CD4-positive, alpha-beta memory T cell (primary cell): ENCODE measurements around the gene HTR1A. TPM values are rescaled to one million over a fixed set of nuclear protein-coding genes. Genes with fewer than 3 reads are reported as not detected.
A peak's percentile ranks its signal among the peaks of the same experiment; 100 is the strongest.

Source experiments
- CTCF ChIA-PET: fragments of 350-600 bp; sonication (Branson Sonifier 250); formaldehyde crosslinking; loops from one replicate; lab custom pipeline; 2021; ENCODE audit warnings: inconsistent platforms; ENCODE audit not compliant: partially characterized antibody; lab: Charles Lee
- POLR2A ChIA-PET: fragments of 350-600 bp; sonication (Branson Sonifier 250); formaldehyde crosslinking; loops from one replicate; lab custom pipeline; 2021; ENCODE audit not compliant: partially characterized antibody; lab: Charles Lee
- DNase-seq, 5 donors: peaks; one replicate each; pipeline versions ENCODE4 v3.0.0 to v3.0.0-alpha.2; 2020 to 2022; ENCODE audit warnings: mixed read lengths in 1 of 5
- H3K27ac ChIP-seq: one replicate; pipeline ENCODE4 v1.7.0; 2013; ENCODE audit warnings: low read depth, low read length
- H3K27me3 ChIP-seq: 2 replicates; pipeline ENCODE4 v1.7.0; 2013; ENCODE audit warnings: mild to moderate bottlenecking, low read length, moderate library complexity; ENCODE audit not compliant: insufficient read depth
- H3K36me3 ChIP-seq: 2 replicates; pipeline ENCODE4 v1.7.0; 2013; ENCODE audit warnings: mild to moderate bottlenecking, low read length, moderate library complexity; ENCODE audit not compliant: insufficient read depth
- H3K4me1 ChIP-seq: 2 replicates; pipeline ENCODE4 v1.7.0; 2013; ENCODE audit warnings: mild to moderate bottlenecking, low read length, moderate library complexity; ENCODE audit not compliant: insufficient read depth
- H3K4me3 ChIP-seq, 2 donors: one replicate each; pipeline ENCODE4 v1.7.0; 2013; ENCODE audit warnings: low read length in 2 of 2, mild to moderate bottlenecking in 1 of 2
- H3K9me3 ChIP-seq, 2 donors: one replicate each; pipeline ENCODE4 v1.7.0; 2013; ENCODE audit warnings: low read length in 2 of 2, control low read depth in 1 of 2; ENCODE audit not compliant: control insufficient read depth in 1 of 2
- H3K27ac Mint-ChIP-seq, 7 donors: one replicate each; pipeline ENCODE4 v1.8.0; 2020 to 2021; ENCODE audit warnings: mixed read lengths in 7 of 7, mild to moderate bottlenecking in 6 of 7, inconsistent platforms in 3 of 7, moderate library complexity in 3 of 7
- H3K27me3 Mint-ChIP-seq, 2 donors: one replicate each; pipeline ENCODE4 v1.8.0; 2020 to 2021; ENCODE audit warnings: mixed read lengths in 2 of 2
- H3K36me3 Mint-ChIP-seq, 2 donors: one replicate each; pipeline ENCODE4 v1.8.0; 2020 to 2021; ENCODE audit warnings: mixed read lengths in 2 of 2, inconsistent platforms in 1 of 2, mild to moderate bottlenecking in 1 of 2
- H3K4me1 Mint-ChIP-seq, 4 donors: one replicate each; pipeline ENCODE4 v1.8.0; 2020 to 2021; ENCODE audit warnings: mixed read lengths in 4 of 4, mild to moderate bottlenecking in 1 of 4
- H3K4me3 Mint-ChIP-seq, 8 donors: one replicate each; pipeline ENCODE4 v1.8.0; 2020 to 2021; ENCODE audit warnings: mixed read lengths in 8 of 8, mild to moderate bottlenecking in 7 of 8, moderate library complexity in 6 of 8, inconsistent platforms in 3 of 8
- H3K9me3 Mint-ChIP-seq, 8 donors: one replicate each; pipeline ENCODE4 v1.8.0; 2020 to 2021; ENCODE audit warnings: mixed read lengths in 8 of 8, mild to moderate bottlenecking in 5 of 8, inconsistent platforms in 3 of 8, moderate library complexity in 1 of 8
- intact Hi-C: fragments of 100-400 bp; cut with micrococcal nuclease; formaldehyde crosslinking; loops from one replicate; pipeline ENCODE4 v1.15.1; 2023
- polyA plus RNA-seq, 2 donors: library from polyadenylated mRNA; unstranded; fragments of 300-500 nt; fragmentation: Illumina TruSeq; gene quantifications; one replicate each; pipeline ENCODE4 v1.2.3, GENCODE V29; 2021
- total RNA-seq, 2 experiments: library from RNA; stranded (reverse); gene quantifications; one replicate each; pipeline ENCODE4 v1.2.3, GENCODE V29; 2021

Gene HTR1A
- not detected for total RNA-seq
- not detected for polyA plus RNA-seq

DNA sequence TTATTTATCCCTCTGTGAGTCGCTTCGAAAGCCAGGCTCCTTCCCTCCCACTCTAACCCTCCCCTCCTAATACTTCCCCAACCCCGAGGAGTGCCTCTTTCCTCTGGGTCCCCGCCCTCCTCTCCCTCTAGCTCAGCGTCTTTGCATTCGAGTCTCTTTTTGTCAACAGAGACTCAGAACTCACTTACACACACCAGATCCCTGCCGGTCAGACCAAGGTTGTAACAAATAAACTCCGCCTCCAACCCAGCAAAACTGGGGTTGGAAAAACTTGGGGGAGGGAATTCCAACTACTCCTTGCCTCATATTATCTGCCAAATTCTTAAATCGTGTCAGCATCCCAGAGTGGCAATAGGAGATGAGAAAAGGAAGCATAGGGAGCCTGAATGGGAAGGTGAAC is at the start of gene HTR1A:
Gene HTR1A, minus strand, starts transcription at position 167 of the 400 bp plus-strand sequence. CDS start 726 bp downstream, outside the sequence.
- H3K4me3 Mint-ChIP-seq: no peak within 1 kb of the TSS
- Histone ChIP-seq H3K4me3 (no peak within 1 kb of the TSS), H3K27me3 (no peaks in the 10 kb centered on the region), H3K36me3 (no peaks in the 10 kb centered on the region), H3K4me1 (no peaks in the 10 kb centered on the region), H3K27ac (no peak within 1 kb of the TSS), H3K9me3 (no peaks in the 10 kb centered on the region)
- no peaks in the 10 kb centered on the region for H3K36me3 Mint-ChIP-seq
- intact Hi-C loops: loop anchor here (10.0 kb wide), 1 partner anchor 1497 kb away; no protein-coding TSS in a partner anchor
- CTCF ChIA-PET: no interaction called here
- H3K9me3 Mint-ChIP-seq: peaks cover 0 to 27% (median 7%) of the 10 kb centered on the region in 8 donors
- no peak within 1 kb of the TSS for H3K27ac Mint-ChIP-seq
- no peaks in the 10 kb centered on the region for H3K4me1 Mint-ChIP-seq
- no peak for DNase-seq
- POLR2A ChIA-PET: no interaction called here
- peaks cover 8 to 21% of the 10 kb centered on the region in 2 donors for H3K27me3 Mint-ChIP-seq

DNA sequence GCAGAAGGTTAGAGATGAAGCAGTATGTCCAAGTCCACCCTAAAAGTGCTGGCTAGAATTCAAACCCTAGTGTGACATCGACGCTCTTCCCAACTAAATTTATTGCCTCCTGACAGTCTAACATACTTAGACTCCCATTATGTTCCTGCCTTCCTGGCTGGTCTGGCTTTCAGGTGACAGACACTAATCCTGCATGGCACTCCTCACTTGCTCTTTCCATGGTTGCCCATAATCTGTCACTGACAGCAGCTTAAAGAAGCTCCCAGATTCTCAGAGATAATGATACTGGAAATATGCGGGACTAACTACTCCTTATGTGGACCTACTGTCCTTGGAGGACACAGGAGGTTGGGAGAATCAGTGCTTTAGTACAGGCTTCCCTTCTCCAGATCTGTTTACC is 41.7 kb upstream of the HTR1A start:
- H3K9me3 Mint-ChIP-seq: peaks cover 0 to 13% (median 0%) of the 10 kb centered on the region in 8 donors
- Histone ChIP-seq H3K4me3 (no peak overlapping the region), H3K27ac (no peak overlapping the region), H3K27me3 (no peaks in the 10 kb centered on the region), H3K36me3 (no peaks in the 10 kb centered on the region), H3K4me1 (no peaks in the 10 kb centered on the region), H3K9me3 (no peaks in the 10 kb centered on the region)
- peak overlapping the region in 1 of 7 donors; percentile 64 for H3K27ac Mint-ChIP-seq
- H3K36me3 Mint-ChIP-seq: no peaks in the 10 kb centered on the region
- no peaks in the 10 kb centered on the region for H3K4me1 Mint-ChIP-seq
- ChIA-PET CTCF (no interaction called here), POLR2A (no interaction called here)
- H3K27me3 Mint-ChIP-seq: no peaks in the 10 kb centered on the region
- H3K4me3 Mint-ChIP-seq: no peak overlapping the region
- intact Hi-C loops: no loop called here
- no peak for DNase-seq

- no peaks in the 10 kb centered on the region for H3K27me3 Mint-ChIP-seq
Measured at GRCh38 chr5:64000096-64000495, 37.9 kb upstream of the HTR1A start.

GRCh38 chr5:63987053-63987452 is 24.8 kb upstream of the HTR1A start:
- H3K9me3 ChIP-seq: no peaks in the 10 kb centered on the region
- no peak overlapping the region for H3K4me3 ChIP-seq
- H3K36me3 ChIP-seq: no peaks in the 10 kb centered on the region
- H3K27me3 ChIP-seq: no peaks in the 10 kb centered on the region
- H3K4me1 ChIP-seq: no peaks in the 10 kb centered on the region
- H3K27ac ChIP-seq: no peak overlapping the region
- no peak overlapping the region for H3K4me3 Mint-ChIP-seq
- no peaks in the 10 kb centered on the region for H3K36me3 Mint-ChIP-seq
- H3K27me3 Mint-ChIP-seq: no peaks in the 10 kb centered on the region
- ChIA-PET POLR2A (no interaction called here), CTCF (no interaction called here)
- peaks cover 0 to 8% (median 5%) of the 10 kb centered on the region in 8 donors for H3K9me3 Mint-ChIP-seq
- H3K27ac Mint-ChIP-seq: no peak overlapping the region
- H3K4me1 Mint-ChIP-seq: no peaks in the 10 kb centered on the region
- DNase-seq: no peak
- intact Hi-C loops: no loop called here

More at GRCh38 chr5:64000096-64000495, 37.9 kb upstream of the HTR1A start:
- no peaks in the 10 kb centered on the region for H3K36me3 Mint-ChIP-seq
- Histone ChIP-seq H3K4me3 (no peak overlapping the region), H3K27me3 (no peaks in the 10 kb centered on the region), H3K9me3 (no peaks in the 10 kb centered on the region), H3K27ac (no peak overlapping the region), H3K36me3 (no peaks in the 10 kb centered on the region), H3K4me1 (no peaks in the 10 kb centered on the region)
- no peak for DNase-seq
- no peaks in the 10 kb centered on the region for H3K4me1 Mint-ChIP-seq
- intact Hi-C loops: no loop called here
- H3K9me3 Mint-ChIP-seq: peaks cover 0 to 12% (median 4%) of the 10 kb centered on the region in 8 donors
- POLR2A ChIA-PET: no interaction called here
- CTCF ChIA-PET: no interaction called here
- H3K4me3 Mint-ChIP-seq: no peak overlapping the region
- H3K27ac Mint-ChIP-seq: no peak overlapping the region

GRCh38 chr5:63981864-63982263 is 19.6 kb upstream of the HTR1A start:
- POLR2A ChIA-PET: no interaction called here
- no peak for DNase-seq
- H3K9me3 ChIP-seq: no peaks in the 10 kb centered on the region
- H3K4me1 Mint-ChIP-seq: no peaks in the 10 kb centered on the region
- no peaks in the 10 kb centered on the region for H3K36me3 Mint-ChIP-seq
- no peaks in the 10 kb centered on the region for H3K27me3 Mint-ChIP-seq
- peaks cover 7 to 22% (median 11%) of the 10 kb centered on the region in 8 donors for H3K9me3 Mint-ChIP-seq
- H3K27ac ChIP-seq: no peak overlapping the region
- H3K27me3 ChIP-seq: no peaks in the 10 kb centered on the region
- H3K4me3 ChIP-seq: no peak overlapping the region
- CTCF ChIA-PET: no interaction called here
- H3K4me1 ChIP-seq: no peaks in the 10 kb centered on the region
- no peak overlapping the region for H3K4me3 Mint-ChIP-seq
- H3K27ac Mint-ChIP-seq: no peak overlapping the region
- no peaks in the 10 kb centered on the region for H3K36me3 ChIP-seq
- intact Hi-C loops: no loop called here

DNA sequence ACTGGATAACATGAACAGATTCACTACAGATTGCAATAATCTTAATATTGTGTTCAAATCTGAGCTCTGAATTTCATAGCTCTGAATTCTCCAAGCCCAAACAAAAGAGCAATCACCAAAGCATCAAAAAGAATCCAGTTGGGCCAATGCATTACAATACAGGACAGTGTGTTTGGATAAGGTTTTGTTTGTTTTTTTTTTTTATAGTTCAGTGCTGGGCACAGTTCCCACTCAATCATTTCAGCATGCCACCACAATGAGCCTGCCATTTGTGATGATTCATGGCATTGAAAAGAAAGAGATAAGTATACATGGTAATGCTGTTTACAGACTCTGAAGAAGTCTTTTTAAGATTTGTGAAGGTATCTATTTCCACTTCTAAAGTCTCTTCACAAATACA is 1.7 kb upstream of the HTR1A start:
- no peak for DNase-seq
- Histone ChIP-seq H3K4me1 (no peaks in the 10 kb centered on the region), H3K4me3 (no peak overlapping the region), H3K27me3 (no peaks in the 10 kb centered on the region), H3K36me3 (no peaks in the 10 kb centered on the region), H3K9me3 (no peaks in the 10 kb centered on the region), H3K27ac (no peak overlapping the region)
- peaks cover 7 to 19% of the 10 kb centered on the region in 2 donors for H3K27me3 Mint-ChIP-seq
- no peaks in the 10 kb centered on the region for H3K36me3 Mint-ChIP-seq
- intact Hi-C loops: loop anchor here (10.0 kb wide), 1 partner anchor 1499 kb away; no protein-coding TSS in a partner anchor
- H3K9me3 Mint-ChIP-seq: peaks cover 0 to 23% (median 7%) of the 10 kb centered on the region in 8 donors
- POLR2A ChIA-PET: no interaction called here
- H3K4me3 Mint-ChIP-seq: no peak overlapping the region
- CTCF ChIA-PET: no interaction called here
- H3K27ac Mint-ChIP-seq: no peak overlapping the region
- H3K4me1 Mint-ChIP-seq: no peaks in the 10 kb centered on the region

DNA sequence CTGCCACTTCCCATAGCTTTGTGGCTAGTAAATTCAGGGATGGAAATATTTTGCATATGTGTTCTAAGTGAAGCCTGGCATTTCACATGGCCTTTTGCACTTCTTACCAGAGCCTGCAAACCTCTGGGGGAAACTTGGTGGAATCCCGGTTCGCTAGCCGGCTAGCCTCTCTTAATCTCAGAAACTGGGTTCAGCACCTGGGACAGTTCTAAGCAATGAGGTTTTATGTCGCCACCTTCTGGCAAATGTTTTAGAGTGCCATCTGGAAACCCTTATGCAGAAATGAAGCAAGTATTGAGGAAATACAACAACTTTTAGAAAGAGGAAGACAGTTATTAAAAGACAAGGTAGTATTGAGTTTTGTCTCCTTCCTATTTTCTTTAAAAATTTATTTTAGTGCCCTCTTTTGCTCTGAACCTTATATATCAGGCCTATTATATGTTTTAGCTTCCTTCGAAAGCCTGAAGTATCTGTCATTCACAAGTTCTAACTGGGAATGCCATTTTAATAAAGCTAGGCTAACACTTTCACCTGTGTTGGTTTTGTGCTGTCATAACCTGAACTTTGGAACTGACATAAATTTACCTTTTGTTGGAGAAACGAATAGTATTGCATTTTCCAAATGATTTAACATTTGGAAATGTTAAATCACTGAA is 963 bp upstream of the HTR1A start:
- Mint-ChIP-seq H3K4me3 (no peak overlapping the region), H3K27me3 (peaks cover 8 to 21% of the 10 kb centered on the region in 2 donors), H3K27ac (no peak overlapping the region), H3K4me1 (no peaks in the 10 kb centered on the region), H3K9me3 (peaks cover 0 to 27% (median 7%) of the 10 kb centered on the region in 8 donors), H3K36me3 (no peaks in the 10 kb centered on the region)
- ChIA-PET POLR2A (no interaction called here), CTCF (no interaction called here)
- H3K27ac ChIP-seq: no peak overlapping the region
- intact Hi-C loops: loop anchor here (10.0 kb wide), 1 partner anchor 1498 kb away; no protein-coding TSS in a partner anchor
- H3K9me3 ChIP-seq: no peaks in the 10 kb centered on the region
- no peaks in the 10 kb centered on the region for H3K4me1 ChIP-seq
- no peaks in the 10 kb centered on the region for H3K36me3 ChIP-seq
- H3K4me3 ChIP-seq: no peak overlapping the region
- no peak for DNase-seq
- no peaks in the 10 kb centered on the region for H3K27me3 ChIP-seq
